ENCODE measurements around the gene DPPA2.

Gene DPPA2

DNA sequence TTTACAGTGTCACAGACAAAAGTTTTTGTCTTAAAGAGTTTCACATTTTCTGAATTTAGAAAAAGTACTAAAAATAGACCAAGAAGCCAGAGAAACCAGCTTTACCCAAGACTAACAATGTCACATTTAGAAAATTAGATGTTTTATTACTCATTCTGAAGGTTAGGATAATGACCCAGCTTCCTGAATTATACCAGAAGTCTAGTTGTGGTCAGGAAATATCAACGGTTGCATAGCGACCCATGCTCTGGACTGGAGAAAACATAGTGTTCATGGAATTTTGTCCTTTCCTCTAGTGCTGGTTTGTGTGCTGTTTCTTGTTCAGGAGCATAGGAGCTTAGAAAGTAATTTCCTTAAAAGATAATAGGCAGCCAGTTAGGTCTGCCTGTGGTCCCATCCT, 59.0 kb downstream of the DPPA2 start:
- no peak for DNase-seq
- no peaks in the 10 kb centered on the region for H3K9me3 ChIP-seq (replicated peaks; ENCODE audit: insufficient read depth, low read length)
- no peak overlapping the region for H3K9ac ChIP-seq (ENCODE audit: low read length)
- H2AFZ ChIP-seq (ENCODE audit: low read length), result no peak overlapping the region
- H3K9me2 ChIP-seq (replicated peaks; ENCODE audit: insufficient read depth, low read length), result no peaks in the 10 kb centered on the region
- no peaks in the 10 kb centered on the region for H3K27me3 ChIP-seq (replicated peaks; ENCODE audit: insufficient read depth, low read length)
- H3K4me2 ChIP-seq (ENCODE audit: low read depth, low read length), result no peak overlapping the region
- no peak for TF ChIP-seq CTCF (IDR thresholded peaks at IDR 0.05; ENCODE audit: low read length)
- no peak for TF ChIP-seq EZH2phosphoT487 (IDR thresholded peaks at IDR 0.05; ENCODE audit: low read length)
- no peak for TF ChIP-seq EZH2 (optimal IDR thresholded peaks at IDR 0.05; ENCODE audit: low read depth, low read length)
- no peak overlapping the region for H3K4me3 ChIP-seq (ENCODE audit: low read length)
- H4K20me1 ChIP-seq (ENCODE audit: insufficient read depth, low read length), result no peaks in the 10 kb centered on the region
- H3K36me3 ChIP-seq (replicated peaks; ENCODE audit: insufficient read depth, low read length), result no peaks in the 10 kb centered on the region
- H3F3A ChIP-seq (ENCODE audit: insufficient read depth, low read length), result no peaks in the 10 kb centered on the region
- no peak overlapping the region for H3K27ac ChIP-seq (ENCODE audit: low read length)
- H3K79me2 ChIP-seq (ENCODE audit: low read length), result no peaks in the 10 kb centered on the region
- H3K4me1 ChIP-seq (ENCODE audit: low read length), result no peaks in the 10 kb centered on the region

GRCh38 chr3:109254770-109255169, 61.5 kb downstream of the DPPA2 start:
- H2AFZ ChIP-seq (ENCODE audit: low read length), result no peak overlapping the region
- H3K27me3 ChIP-seq (replicated peaks; ENCODE audit: insufficient read depth, low read length), result no peaks in the 10 kb centered on the region
- TF ChIP-seq EZH2 (optimal IDR thresholded peaks at IDR 0.05; ENCODE audit: low read depth, low read length), result no peak
- no peak for TF ChIP-seq EZH2phosphoT487 (IDR thresholded peaks at IDR 0.05; ENCODE audit: low read length)
- no peak for TF ChIP-seq CTCF (IDR thresholded peaks at IDR 0.05; ENCODE audit: low read length)
- H3K9ac ChIP-seq (ENCODE audit: low read length), result no peak overlapping the region
- H3K4me1 ChIP-seq (ENCODE audit: low read length), result no peaks in the 10 kb centered on the region
- H3K4me2 ChIP-seq (ENCODE audit: low read depth, low read length), result no peak overlapping the region
- no peaks in the 10 kb centered on the region for H3K36me3 ChIP-seq (replicated peaks; ENCODE audit: insufficient read depth, low read length)
- no peaks in the 10 kb centered on the region for H3K9me3 ChIP-seq (replicated peaks; ENCODE audit: insufficient read depth, low read length)
- H3K79me2 ChIP-seq (ENCODE audit: low read length), result no peaks in the 10 kb centered on the region
- no peak overlapping the region for H3K4me3 ChIP-seq (ENCODE audit: low read length)
- no peak for DNase-seq
- no peaks in the 10 kb centered on the region for H3K9me2 ChIP-seq (replicated peaks; ENCODE audit: insufficient read depth, low read length)
- no peak overlapping the region for H3K27ac ChIP-seq (ENCODE audit: low read length)
- no peaks in the 10 kb centered on the region for H3F3A ChIP-seq (ENCODE audit: insufficient read depth, low read length)
- no peaks in the 10 kb centered on the region for H4K20me1 ChIP-seq (ENCODE audit: insufficient read depth, low read length)

DNA sequence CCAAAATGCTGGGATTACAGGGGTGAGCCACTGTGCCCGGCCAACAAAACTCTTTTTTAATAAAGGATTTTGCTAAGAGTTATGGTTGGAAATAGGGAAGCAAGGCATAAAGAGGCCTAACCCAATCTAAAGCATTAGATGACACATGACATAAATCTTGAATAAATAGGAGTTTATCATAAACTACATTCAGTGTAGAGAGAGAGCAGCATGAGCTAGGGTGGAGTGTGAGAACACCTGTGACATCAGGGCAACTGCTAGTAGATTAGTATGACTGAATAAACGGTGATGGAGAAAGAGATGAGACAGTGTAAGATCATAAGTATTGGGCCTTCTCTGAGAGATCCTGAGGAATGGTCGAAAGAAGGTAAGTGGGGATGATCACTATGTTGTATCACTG, 63.7 kb downstream of the DPPA2 start:
- H3K9ac ChIP-seq (ENCODE audit: low read length), result no peak overlapping the region
- TF ChIP-seq EZH2phosphoT487 (IDR thresholded peaks at IDR 0.05; ENCODE audit: low read length), result no peak
- TF ChIP-seq EZH2 (optimal IDR thresholded peaks at IDR 0.05; ENCODE audit: low read depth, low read length), result no peak
- no peak for TF ChIP-seq CTCF (IDR thresholded peaks at IDR 0.05; ENCODE audit: low read length)

More for the DNA sequence above, 63.7 kb downstream of the DPPA2 start:
- Histone ChIP-seq H3K4me1 (ENCODE audit: low read length) (no peaks in the 10 kb centered on the region), H3K9me3 (replicated peaks; ENCODE audit: insufficient read depth, low read length) (no peaks in the 10 kb centered on the region), H3K4me2 (ENCODE audit: low read depth, low read length) (no peak overlapping the region), H3K27me3 (replicated peaks; ENCODE audit: insufficient read depth, low read length) (no peaks in the 10 kb centered on the region), H4K20me1 (ENCODE audit: insufficient read depth, low read length) (no peaks in the 10 kb centered on the region), H3K79me2 (ENCODE audit: low read length) (no peaks in the 10 kb centered on the region), H3K4me3 (ENCODE audit: low read length) (no peak overlapping the region), H3K27ac (ENCODE audit: low read length) (no peak overlapping the region), H3K36me3 (replicated peaks; ENCODE audit: insufficient read depth, low read length) (no peaks in the 10 kb centered on the region), H3F3A (ENCODE audit: insufficient read depth, low read length) (no peaks in the 10 kb centered on the region), H2AFZ (ENCODE audit: low read length) (no peak overlapping the region), H3K9me2 (replicated peaks; ENCODE audit: insufficient read depth, low read length) (no peaks in the 10 kb centered on the region)
- DNase-seq, result no peak
